WTC11 (cell line): ENCODE data around the gene ADAM33.

Source experiments
- CBFB ChIP-seq: sonication (generic); formaldehyde crosslinking; IDR thresholded peaks from 2 replicates; pipeline ENCODE4 v1.8.1; 2022; ENCODE audit warnings: mild to moderate bottlenecking, low read depth, missing genetic modification reagents
- GTF2I ChIP-seq: fragments of 250-450 bp; sonication (Bioruptor Pico); conservative IDR thresholded peaks from 2 replicates; pipeline ENCODE4 v1.4.0; 2021; ENCODE audit warnings: mild to moderate bottlenecking
- JUN ChIP-seq: sonication (generic); formaldehyde crosslinking; IDR thresholded peaks from 2 replicates; pipeline ENCODE4 v1.8.0; 2023; ENCODE audit warnings: mild to moderate bottlenecking, missing genetic modification reagents
- NR2C2 ChIP-seq: sonication (generic); formaldehyde crosslinking; IDR thresholded peaks from 2 replicates; pipeline ENCODE4 v1.8.0; 2022; ENCODE audit warnings: mild to moderate bottlenecking, missing genetic modification reagents
- OVOL2 ChIP-seq: fragments of 250-450 bp; sonication (Bioruptor Pico); IDR thresholded peaks from 2 replicates; pipeline ENCODE4 v1.9.0; 2021; ENCODE audit warnings: mild to moderate bottlenecking, borderline replicate concordance
- SMAD3 ChIP-seq: sonication (generic); formaldehyde crosslinking; IDR thresholded peaks from 2 replicates; pipeline ENCODE4 v1.8.0; 2022; ENCODE audit warnings: missing genetic modification reagents, mild to moderate bottlenecking, borderline replicate concordance
- ZNF121 ChIP-seq: sonication (generic); formaldehyde crosslinking; IDR thresholded peaks from 2 replicates; pipeline ENCODE4 v1.8.0; 2023; ENCODE audit warnings: missing genetic modification reagents
- TF ChIP-seq, protein P1 (sequence below): fragments of 200-600 bp; IDR thresholded peaks from 2 replicates; pipeline ENCODE4 v1.8.0; 2022; ENCODE audit warnings: antibody characterized with exemption
- TF ChIP-seq, protein P2 (sequence below): sonication (generic); formaldehyde crosslinking; IDR thresholded peaks from 2 replicates; pipeline ENCODE4 v1.8.0; 2023; ENCODE audit warnings: missing genetic modification reagents
- TF ChIP-seq, protein P3 (sequence below): sonication (generic); formaldehyde crosslinking; IDR thresholded peaks from 2 replicates; pipeline ENCODE4 v1.8.0; 2022; ENCODE audit warnings: mild to moderate bottlenecking, missing genetic modification reagents
- TF ChIP-seq, protein P4 (sequence below): sonication (generic); formaldehyde crosslinking; IDR thresholded peaks from 2 replicates; pipeline ENCODE4 v1.8.0; 2022; ENCODE audit warnings: mild to moderate bottlenecking, missing genetic modification reagents
- TF ChIP-seq, protein P5 (sequence below): sonication (generic); formaldehyde crosslinking; IDR thresholded peaks from 2 replicates; pipeline ENCODE4 v1.8.1; 2023; ENCODE audit warnings: mild to moderate bottlenecking, missing genetic modification reagents, moderate library complexity

DNA sequence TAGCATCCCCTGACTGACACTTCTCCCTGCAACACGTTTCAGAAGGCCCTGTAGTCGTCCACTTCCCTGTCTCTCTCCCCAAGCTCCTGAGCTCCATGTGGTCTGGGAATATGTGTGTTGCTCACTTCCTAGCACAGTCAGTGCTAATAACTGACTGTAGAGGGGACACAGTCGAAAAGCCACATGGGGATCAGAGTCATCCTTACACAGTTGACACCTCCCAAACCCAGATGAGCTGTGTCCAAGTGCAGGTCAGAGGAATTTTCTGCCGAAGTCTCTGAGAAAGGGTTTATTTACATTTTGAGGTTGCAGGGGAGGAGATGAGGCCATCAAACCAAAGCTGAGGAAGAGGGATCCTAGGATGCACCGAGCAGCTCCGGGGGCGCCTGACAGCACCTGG is 3.5 kb upstream of the ADAM33 start:
- TF ChIP-seq NR2C2 (CRISPR knock-in tag) (no peak), SMAD3 (CRISPR knock-in tag) (no peak), JUN (CRISPR knock-in tag) (no peak), ZNF121 (no peak), OVOL2 (CRISPR knock-in tag) (no peak), GTF2I (CRISPR knock-in tag) (no peak), CBFB (CRISPR knock-in tag) (no peak)
- TF ChIP-seq, protein P1, sequence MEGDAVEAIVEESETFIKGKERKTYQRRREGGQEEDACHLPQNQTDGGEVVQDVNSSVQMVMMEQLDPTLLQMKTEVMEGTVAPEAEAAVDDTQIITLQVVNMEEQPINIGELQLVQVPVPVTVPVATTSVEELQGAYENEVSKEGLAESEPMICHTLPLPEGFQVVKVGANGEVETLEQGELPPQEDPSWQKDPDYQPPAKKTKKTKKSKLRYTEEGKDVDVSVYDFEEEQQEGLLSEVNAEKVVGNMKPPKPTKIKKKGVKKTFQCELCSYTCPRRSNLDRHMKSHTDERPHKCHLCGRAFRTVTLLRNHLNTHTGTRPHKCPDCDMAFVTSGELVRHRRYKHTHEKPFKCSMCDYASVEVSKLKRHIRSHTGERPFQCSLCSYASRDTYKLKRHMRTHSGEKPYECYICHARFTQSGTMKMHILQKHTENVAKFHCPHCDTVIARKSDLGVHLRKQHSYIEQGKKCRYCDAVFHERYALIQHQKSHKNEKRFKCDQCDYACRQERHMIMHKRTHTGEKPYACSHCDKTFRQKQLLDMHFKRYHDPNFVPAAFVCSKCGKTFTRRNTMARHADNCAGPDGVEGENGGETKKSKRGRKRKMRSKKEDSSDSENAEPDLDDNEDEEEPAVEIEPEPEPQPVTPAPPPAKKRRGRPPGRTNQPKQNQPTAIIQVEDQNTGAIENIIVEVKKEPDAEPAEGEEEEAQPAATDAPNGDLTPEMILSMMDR, result no peak
- TF ChIP-seq, protein P2, sequence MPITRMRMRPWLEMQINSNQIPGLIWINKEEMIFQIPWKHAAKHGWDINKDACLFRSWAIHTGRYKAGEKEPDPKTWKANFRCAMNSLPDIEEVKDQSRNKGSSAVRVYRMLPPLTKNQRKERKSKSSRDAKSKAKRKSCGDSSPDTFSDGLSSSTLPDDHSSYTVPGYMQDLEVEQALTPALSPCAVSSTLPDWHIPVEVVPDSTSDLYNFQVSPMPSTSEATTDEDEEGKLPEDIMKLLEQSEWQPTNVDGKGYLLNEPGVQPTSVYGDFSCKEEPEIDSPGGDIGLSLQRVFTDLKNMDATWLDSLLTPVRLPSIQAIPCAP (CRISPR knock-in tag), result no peak
- TF ChIP-seq, protein P3, sequence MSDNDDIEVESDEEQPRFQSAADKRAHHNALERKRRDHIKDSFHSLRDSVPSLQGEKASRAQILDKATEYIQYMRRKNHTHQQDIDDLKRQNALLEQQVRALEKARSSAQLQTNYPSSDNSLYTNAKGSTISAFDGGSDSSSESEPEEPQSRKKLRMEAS (CRISPR knock-in tag), result no peak
- TF ChIP-seq, protein P4, sequence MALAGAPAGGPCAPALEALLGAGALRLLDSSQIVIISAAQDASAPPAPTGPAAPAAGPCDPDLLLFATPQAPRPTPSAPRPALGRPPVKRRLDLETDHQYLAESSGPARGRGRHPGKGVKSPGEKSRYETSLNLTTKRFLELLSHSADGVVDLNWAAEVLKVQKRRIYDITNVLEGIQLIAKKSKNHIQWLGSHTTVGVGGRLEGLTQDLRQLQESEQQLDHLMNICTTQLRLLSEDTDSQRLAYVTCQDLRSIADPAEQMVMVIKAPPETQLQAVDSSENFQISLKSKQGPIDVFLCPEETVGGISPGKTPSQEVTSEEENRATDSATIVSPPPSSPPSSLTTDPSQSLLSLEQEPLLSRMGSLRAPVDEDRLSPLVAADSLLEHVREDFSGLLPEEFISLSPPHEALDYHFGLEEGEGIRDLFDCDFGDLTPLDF (CRISPR knock-in tag), result no peak
- TF ChIP-seq, protein P5, sequence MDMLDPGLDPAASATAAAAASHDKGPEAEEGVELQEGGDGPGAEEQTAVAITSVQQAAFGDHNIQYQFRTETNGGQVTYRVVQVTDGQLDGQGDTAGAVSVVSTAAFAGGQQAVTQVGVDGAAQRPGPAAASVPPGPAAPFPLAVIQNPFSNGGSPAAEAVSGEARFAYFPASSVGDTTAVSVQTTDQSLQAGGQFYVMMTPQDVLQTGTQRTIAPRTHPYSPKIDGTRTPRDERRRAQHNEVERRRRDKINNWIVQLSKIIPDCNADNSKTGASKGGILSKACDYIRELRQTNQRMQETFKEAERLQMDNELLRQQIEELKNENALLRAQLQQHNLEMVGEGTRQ (CRISPR knock-in tag), result no peak
